ENCODE data around the gene MTA2.
A peak's percentile ranks its signal among the peaks of the same experiment; 100 is the strongest.

MTA2 gene

GRCh38 chr11:62612366-62613290 lies 11.0 kb upstream of the MTA2 start, which contains the start of the genes EML3 and ROM1:
Gene EML3 (minus strand): TSS chr11:62612775. CDS start chr11:62612457, 318 bp downstream.
Gene ROM1 (plus strand): TSS chr11:62613257. CDS start chr11:62613282, 25 bp downstream.
- Histone ChIP-seq H3K4me1 (ENCODE audit: control insufficient read depth in 1 of 2, insufficient read depth in 2 of 2, low read length in 2 of 2) (peaks cover 21 to 26% of the 10 kb centered on the region in 2 donors), H3K4me3 (ENCODE audit: low read depth in 1 of 2, low read length in 2 of 2) (peak within 1 kb of the TSS; percentile 70 to 71), H3K36me3 (ENCODE audit: control insufficient read depth in 1 of 2, insufficient read depth in 2 of 2, low read length in 2 of 2) (peaks cover 7 to 32% of the 10 kb centered on the region in 2 donors), H3K27me3 (ENCODE audit: control insufficient read depth in 1 of 2, insufficient read depth in 2 of 2, low read length in 2 of 2) (no peaks in the 10 kb centered on the region), H3K9ac (ENCODE audit: low read depth in 1 of 2, low read length in 2 of 2) (peak within 1 kb of the TSS; percentile 75 to 81), H3K27ac (ENCODE audit: low read depth, low read length) (peak within 1 kb of the TSS; percentile 79), H3K9me3 (ENCODE audit: control insufficient read depth in 1 of 2, low read length in 2 of 2) (no peaks in the 10 kb centered on the region)

GRCh38 chr11:62611705-62612365 lies 10.2 kb upstream of the MTA2 start:
- no peaks in the 10 kb centered on the region for H3K27me3 ChIP-seq (ENCODE audit: control insufficient read depth in 1 of 2, insufficient read depth in 2 of 2, low read length in 2 of 2)
- peak overlapping the region; percentile 70 to 71 for H3K4me3 ChIP-seq (ENCODE audit: low read depth in 1 of 2, low read length in 2 of 2)
- H3K27ac ChIP-seq (ENCODE audit: low read depth, low read length) = peak overlapping the region; percentile 79
- H3K4me1 ChIP-seq (ENCODE audit: control insufficient read depth in 1 of 2, insufficient read depth in 2 of 2, low read length in 2 of 2) = peaks cover 21 to 26% of the 10 kb centered on the region in 2 donors
- no peaks in the 10 kb centered on the region for H3K9me3 ChIP-seq (ENCODE audit: control insufficient read depth in 1 of 2, low read length in 2 of 2)
- peak overlapping the region; percentile 75 to 81 for H3K9ac ChIP-seq (ENCODE audit: low read depth in 1 of 2, low read length in 2 of 2)
- H3K36me3 ChIP-seq (ENCODE audit: control insufficient read depth in 1 of 2, insufficient read depth in 2 of 2, low read length in 2 of 2) = peaks cover 7 to 27% of the 10 kb centered on the region in 2 donors

- peaks cover 7 to 22% of the 10 kb centered on the region in 2 donors for H3K36me3 ChIP-seq (ENCODE audit: control insufficient read depth in 1 of 2, insufficient read depth in 2 of 2, low read length in 2 of 2)
- H3K4me3 ChIP-seq (ENCODE audit: low read depth in 1 of 2, low read length in 2 of 2) = peak overlapping the region; percentile 70 to 71
- peaks cover 21 to 26% of the 10 kb centered on the region in 2 donors for H3K4me1 ChIP-seq (ENCODE audit: control insufficient read depth in 1 of 2, insufficient read depth in 2 of 2, low read length in 2 of 2)
- H3K9me3 ChIP-seq (ENCODE audit: control insufficient read depth in 1 of 2, low read length in 2 of 2) = no peaks in the 10 kb centered on the region
- no peak overlapping the region for H3K27ac ChIP-seq (ENCODE audit: low read depth, low read length)
- H3K27me3 ChIP-seq (ENCODE audit: control insufficient read depth in 1 of 2, insufficient read depth in 2 of 2, low read length in 2 of 2) = no peaks in the 10 kb centered on the region
- H3K9ac ChIP-seq (ENCODE audit: low read depth in 1 of 2, low read length in 2 of 2) = peak overlapping the region; percentile 75 to 81
Measured at GRCh38 chr11:62610814-62611704, 9.4 kb upstream of the MTA2 start.

- Histone ChIP-seq H3K9me3 (ENCODE audit: control insufficient read depth in 1 of 2, low read length in 2 of 2) (no peaks in the 10 kb centered on the region), H3K27me3 (ENCODE audit: control insufficient read depth in 1 of 2, insufficient read depth in 2 of 2, low read length in 2 of 2) (no peaks in the 10 kb centered on the region), H3K27ac (ENCODE audit: low read depth, low read length) (no peak overlapping the region), H3K4me3 (ENCODE audit: low read depth in 1 of 2, low read length in 2 of 2) (no peak overlapping the region), H3K4me1 (ENCODE audit: control insufficient read depth in 1 of 2, insufficient read depth in 2 of 2, low read length in 2 of 2) (peaks cover 21 to 26% of the 10 kb centered on the region in 2 donors), H3K9ac (ENCODE audit: low read depth in 1 of 2, low read length in 2 of 2) (no peak overlapping the region), H3K36me3 (ENCODE audit: control insufficient read depth in 1 of 2, insufficient read depth in 2 of 2, low read length in 2 of 2) (peaks cover 10 to 22% of the 10 kb centered on the region in 2 donors)
Measured at GRCh38 chr11:62610403-62610802, 8.7 kb upstream of the MTA2 start.

- Histone ChIP-seq H3K27me3 (ENCODE audit: control insufficient read depth in 1 of 2, insufficient read depth in 2 of 2, low read length in 2 of 2) (no peaks in the 10 kb centered on the region), H3K36me3 (ENCODE audit: control insufficient read depth in 1 of 2, insufficient read depth in 2 of 2, low read length in 2 of 2) (peaks cover 10 to 25% of the 10 kb centered on the region in 2 donors), H3K9ac (ENCODE audit: low read depth in 1 of 2, low read length in 2 of 2) (no peak overlapping the region), H3K4me1 (ENCODE audit: control insufficient read depth in 1 of 2, insufficient read depth in 2 of 2, low read length in 2 of 2) (peaks cover 19 to 21% of the 10 kb centered on the region in 2 donors), H3K9me3 (ENCODE audit: control insufficient read depth in 1 of 2, low read length in 2 of 2) (no peaks in the 10 kb centered on the region), H3K27ac (ENCODE audit: low read depth, low read length) (no peak overlapping the region), H3K4me3 (ENCODE audit: low read depth in 1 of 2, low read length in 2 of 2) (no peak overlapping the region)
Measured at GRCh38 chr11:62608776-62609175, 7.1 kb upstream of the MTA2 start.

- Histone ChIP-seq H3K4me1 (ENCODE audit: control insufficient read depth in 1 of 2, insufficient read depth in 2 of 2, low read length in 2 of 2) (peaks cover 16 to 19% of the 10 kb centered on the region in 2 donors), H3K4me3 (ENCODE audit: low read depth in 1 of 2, low read length in 2 of 2) (no peak overlapping the region), H3K27me3 (ENCODE audit: control insufficient read depth in 1 of 2, insufficient read depth in 2 of 2, low read length in 2 of 2) (no peaks in the 10 kb centered on the region), H3K9me3 (ENCODE audit: control insufficient read depth in 1 of 2, low read length in 2 of 2) (no peaks in the 10 kb centered on the region), H3K27ac (ENCODE audit: low read depth, low read length) (no peak overlapping the region), H3K36me3 (ENCODE audit: control insufficient read depth in 1 of 2, insufficient read depth in 2 of 2, low read length in 2 of 2) (peaks cover 10 to 25% of the 10 kb centered on the region in 2 donors), H3K9ac (ENCODE audit: low read depth in 1 of 2, low read length in 2 of 2) (no peak overlapping the region)
Measured at GRCh38 chr11:62607714-62608113, 6.0 kb upstream of the MTA2 start.

GRCh38 chr11:62605902-62606301 lies 4.2 kb upstream of the MTA2 start:
- Histone ChIP-seq H3K4me1 (ENCODE audit: control insufficient read depth in 1 of 2, insufficient read depth in 2 of 2, low read length in 2 of 2) (peaks cover 8 to 13% of the 10 kb centered on the region in 2 donors), H3K9ac (ENCODE audit: low read depth in 1 of 2, low read length in 2 of 2) (no peak overlapping the region), H3K9me3 (ENCODE audit: control insufficient read depth in 1 of 2, low read length in 2 of 2) (no peaks in the 10 kb centered on the region), H3K27me3 (ENCODE audit: control insufficient read depth in 1 of 2, insufficient read depth in 2 of 2, low read length in 2 of 2) (no peaks in the 10 kb centered on the region), H3K27ac (ENCODE audit: low read depth, low read length) (no peak overlapping the region), H3K4me3 (ENCODE audit: low read depth in 1 of 2, low read length in 2 of 2) (no peak overlapping the region), H3K36me3 (ENCODE audit: control insufficient read depth in 1 of 2, insufficient read depth in 2 of 2, low read length in 2 of 2) (peaks cover 10 to 25% of the 10 kb centered on the region in 2 donors)

- H3K27me3 ChIP-seq (ENCODE audit: control insufficient read depth in 1 of 2, insufficient read depth in 2 of 2, low read length in 2 of 2) = no peaks in the 10 kb centered on the region
- H3K27ac ChIP-seq (ENCODE audit: low read depth, low read length) = no peak overlapping the region
- H3K4me3 ChIP-seq (ENCODE audit: low read depth in 1 of 2, low read length in 2 of 2) = no peak overlapping the region
- peaks cover 10 to 24% of the 10 kb centered on the region in 2 donors for H3K36me3 ChIP-seq (ENCODE audit: control insufficient read depth in 1 of 2, insufficient read depth in 2 of 2, low read length in 2 of 2)
- peaks cover 7 to 15% of the 10 kb centered on the region in 2 donors for H3K4me1 ChIP-seq (ENCODE audit: control insufficient read depth in 1 of 2, insufficient read depth in 2 of 2, low read length in 2 of 2)
- no peak overlapping the region for H3K9ac ChIP-seq (ENCODE audit: low read depth in 1 of 2, low read length in 2 of 2)
- H3K9me3 ChIP-seq (ENCODE audit: control insufficient read depth in 1 of 2, low read length in 2 of 2) = no peaks in the 10 kb centered on the region
Measured at GRCh38 chr11:62605467-62605866, 3.8 kb upstream of the MTA2 start.

GRCh38 chr11:62604460-62605120 lies 2.9 kb upstream of the MTA2 start:
- Histone ChIP-seq H3K9ac (ENCODE audit: low read depth in 1 of 2, low read length in 2 of 2) (no peak overlapping the region), H3K9me3 (ENCODE audit: control insufficient read depth in 1 of 2, low read length in 2 of 2) (no peaks in the 10 kb centered on the region), H3K27me3 (ENCODE audit: control insufficient read depth in 1 of 2, insufficient read depth in 2 of 2, low read length in 2 of 2) (no peaks in the 10 kb centered on the region), H3K4me1 (ENCODE audit: control insufficient read depth in 1 of 2, insufficient read depth in 2 of 2, low read length in 2 of 2) (peaks cover 13 to 23% of the 10 kb centered on the region in 2 donors), H3K27ac (ENCODE audit: low read depth, low read length) (no peak overlapping the region), H3K4me3 (ENCODE audit: low read depth in 1 of 2, low read length in 2 of 2) (no peak overlapping the region), H3K36me3 (ENCODE audit: control insufficient read depth in 1 of 2, insufficient read depth in 2 of 2, low read length in 2 of 2) (peaks cover 10 to 22% of the 10 kb centered on the region in 2 donors)

Measured in duodenal mucosa (tissue), 2 donors.